ENCODE results near the gene SDK2. TPM values are rescaled to one million over a fixed set of nuclear protein-coding genes. Genes with fewer than 3 reads are reported as not detected.

SDK2 gene
- total and polyA plus RNA-seq, 2 of the 8 experiments (the other 6 are each of a cell fraction or from before 2014, with no cell fraction given): 3.9 to 4.1 TPM

DNA sequence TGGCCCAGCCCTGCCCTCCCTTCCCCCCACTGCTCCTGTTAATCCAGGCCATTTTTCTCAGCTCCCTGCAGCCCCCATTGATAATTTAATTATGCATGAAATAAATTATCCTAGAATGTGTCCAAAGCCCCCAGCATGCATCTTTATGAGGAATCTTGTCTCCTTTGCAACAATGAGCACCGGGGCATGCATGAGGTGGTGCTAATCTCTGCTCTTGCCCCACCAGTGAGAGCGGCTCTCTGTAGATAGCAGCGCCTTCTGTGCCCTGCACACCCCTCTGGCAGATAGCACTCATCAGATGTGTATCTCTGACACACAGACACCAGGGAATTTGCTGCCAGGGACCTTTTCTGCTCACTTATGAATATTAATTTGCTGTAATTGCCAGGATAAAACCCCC lies 192.2 kb downstream of the SDK2 start (continued):
- TF ChIP-seq, protein P1, sequence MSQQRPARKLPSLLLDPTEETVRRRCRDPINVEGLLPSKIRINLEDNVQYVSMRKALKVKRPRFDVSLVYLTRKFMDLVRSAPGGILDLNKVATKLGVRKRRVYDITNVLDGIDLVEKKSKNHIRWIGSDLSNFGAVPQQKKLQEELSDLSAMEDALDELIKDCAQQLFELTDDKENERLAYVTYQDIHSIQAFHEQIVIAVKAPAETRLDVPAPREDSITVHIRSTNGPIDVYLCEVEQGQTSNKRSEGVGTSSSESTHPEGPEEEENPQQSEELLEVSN (IDR thresholded peaks at IDR 0.05): no peak
- TF ChIP-seq EGR1 (IDR thresholded peaks at IDR 0.05; ENCODE audit: borderline replicate concordance, low read depth, low read length) (no peak), TAF7 (optimal IDR thresholded peaks at IDR 0.05; ENCODE audit: borderline replicate concordance, low read depth, low read length) (no peak), SIRT6 (IDR thresholded peaks at IDR 0.05; ENCODE audit: low read length) (no peak), SP2 (IDR thresholded peaks at IDR 0.05; ENCODE audit: low read length) (no peak), CBX5 (IDR thresholded peaks at IDR 0.05; ENCODE audit: low read depth, low read length) (no peak), RAD21 (IDR thresholded peaks at IDR 0.05 in 1 of 2, conservative IDR thresholded peaks at IDR 0.05 in 1 of 2; ENCODE audit: low read depth in 2 of 2, low read length in 2 of 2) (no peak)
- TF ChIP-seq, protein P2, sequence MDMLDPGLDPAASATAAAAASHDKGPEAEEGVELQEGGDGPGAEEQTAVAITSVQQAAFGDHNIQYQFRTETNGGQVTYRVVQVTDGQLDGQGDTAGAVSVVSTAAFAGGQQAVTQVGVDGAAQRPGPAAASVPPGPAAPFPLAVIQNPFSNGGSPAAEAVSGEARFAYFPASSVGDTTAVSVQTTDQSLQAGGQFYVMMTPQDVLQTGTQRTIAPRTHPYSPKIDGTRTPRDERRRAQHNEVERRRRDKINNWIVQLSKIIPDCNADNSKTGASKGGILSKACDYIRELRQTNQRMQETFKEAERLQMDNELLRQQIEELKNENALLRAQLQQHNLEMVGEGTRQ (IDR thresholded peaks at IDR 0.05; ENCODE audit: low read length): no peak
